ENCODE results near the gene SRD5A1.
"Not testable (repeated sequence)": the region's sequence is repeated elsewhere in the genome, so short reads cannot be mapped to it uniquely, and the experiment has no call there.

Gene SRD5A1

DNA sequence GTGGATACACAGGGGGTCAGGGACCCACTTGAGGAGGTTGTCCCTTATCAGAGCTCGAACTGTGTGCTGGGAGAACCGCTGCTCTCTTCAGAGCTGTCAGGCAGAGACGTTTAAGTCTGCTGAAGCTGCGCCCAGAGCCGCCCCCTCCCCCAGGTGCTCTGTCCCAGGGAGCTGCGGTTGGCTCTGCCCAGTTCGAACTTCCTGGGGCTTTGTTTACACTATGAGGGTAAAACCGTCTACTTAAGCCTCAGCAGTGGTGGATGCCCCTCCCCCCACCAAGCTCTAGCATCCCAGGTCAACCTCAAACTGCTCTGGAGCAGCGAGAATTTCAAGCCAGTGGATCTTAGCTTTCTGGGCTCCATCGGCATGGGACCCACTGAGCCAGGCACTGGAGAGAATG, 15.9 kb downstream of the SRD5A1 start:
- no peak for DNase-seq

- DNase-seq: no peak
Observed at GRCh38 chr5:6649681-6650080, 16.4 kb downstream of the SRD5A1 start.

- no peak for DNase-seq
Observed at GRCh38 chr5:6652025-6652424, 18.8 kb downstream of the SRD5A1 start.

GRCh38 chr5:6655432-6655831, 22.2 kb downstream of the SRD5A1 start:
- DNase-seq: no peak

GRCh38 chr5:6656680-6657079, 23.4 kb downstream of the SRD5A1 start:
- DNase-seq: no peak

- no peak for DNase-seq
Observed at GRCh38 chr5:6659941-6660684, 26.9 kb downstream of the SRD5A1 start.

- no peak for DNase-seq
Observed at GRCh38 chr5:6660688-6661087, 27.4 kb downstream of the SRD5A1 start.

GRCh38 chr5:6666762-6667161, 33.5 kb downstream of the SRD5A1 start:
- DNase-seq: no peak

- DNase-seq: no peak
Observed at GRCh38 chr5:6667648-6668047, 34.4 kb downstream of the SRD5A1 start.

DNA sequence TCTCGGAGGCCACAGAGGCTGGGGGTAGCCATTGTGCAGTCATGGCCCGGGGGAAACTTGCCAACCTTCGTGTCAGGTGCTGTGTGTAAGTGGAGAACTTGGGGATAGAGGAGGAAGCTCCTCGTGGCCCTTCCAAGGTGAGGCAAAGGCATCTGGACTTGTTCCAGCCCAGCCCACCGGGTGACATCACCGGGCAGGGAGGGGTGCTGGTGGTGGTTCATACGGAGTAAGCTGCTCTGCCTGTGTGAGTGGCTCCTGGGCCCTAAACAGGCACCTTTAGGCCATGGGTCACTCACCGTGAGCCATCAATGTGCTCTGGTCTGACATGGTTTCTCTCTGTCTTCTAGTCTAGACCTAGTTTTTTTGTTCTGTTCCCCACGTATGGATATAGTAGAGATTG, 35.5 kb downstream of the SRD5A1 start:
- not testable (repeated sequence) for DNase-seq

GRCh38 chr5:6673031-6673430, 39.8 kb downstream of the SRD5A1 start:
- no peak for DNase-seq

GRCh38 chr5:6673963-6674362, 40.7 kb downstream of the SRD5A1 start:
- no peak for DNase-seq

- no peak for DNase-seq
Observed at GRCh38 chr5:6674421-6674820, 41.2 kb downstream of the SRD5A1 start.

DNA sequence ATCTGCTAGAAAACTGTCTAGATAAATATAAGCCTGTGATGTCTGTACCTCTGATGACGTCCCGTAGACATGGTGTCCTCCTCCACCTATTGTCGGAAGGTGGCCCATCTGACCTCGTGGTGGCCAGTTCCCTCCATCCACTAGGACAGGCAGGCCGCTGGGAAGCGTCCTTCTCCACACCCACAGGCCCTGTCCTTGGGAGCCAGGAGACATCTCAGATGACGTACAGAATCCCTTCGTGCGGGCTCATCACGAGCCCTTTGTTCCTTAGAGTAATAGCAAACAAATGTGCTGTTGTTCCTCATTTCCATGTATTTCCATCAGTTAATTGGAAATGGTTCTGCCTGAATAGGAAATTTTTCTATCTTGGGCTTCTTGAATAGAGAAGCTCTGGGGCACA, 41.6 kb downstream of the SRD5A1 start:
- no peak for DNase-seq

- no peak for DNase-seq
Observed at GRCh38 chr5:6675784-6676491, 42.7 kb downstream of the SRD5A1 start.

DNA sequence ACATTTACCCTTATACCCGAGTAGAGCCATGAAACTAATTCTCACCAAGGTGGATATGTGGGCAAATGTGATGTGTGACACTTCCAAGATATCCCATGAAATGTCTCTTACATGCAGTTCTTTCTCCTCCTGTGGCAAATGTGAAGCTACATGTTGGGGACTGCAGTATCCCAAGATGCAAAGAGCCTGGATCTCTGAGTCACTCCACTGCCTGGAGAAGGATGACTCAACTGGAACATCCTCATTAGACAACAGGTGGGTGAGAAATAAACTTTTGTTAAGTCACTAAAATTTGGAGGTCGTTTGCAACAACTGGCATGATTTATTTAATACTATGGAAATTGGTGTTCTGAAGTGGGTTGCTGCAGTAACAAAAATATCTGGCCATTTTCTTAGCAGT, 43.5 kb downstream of the SRD5A1 start:
- no peak for DNase-seq

DNA sequence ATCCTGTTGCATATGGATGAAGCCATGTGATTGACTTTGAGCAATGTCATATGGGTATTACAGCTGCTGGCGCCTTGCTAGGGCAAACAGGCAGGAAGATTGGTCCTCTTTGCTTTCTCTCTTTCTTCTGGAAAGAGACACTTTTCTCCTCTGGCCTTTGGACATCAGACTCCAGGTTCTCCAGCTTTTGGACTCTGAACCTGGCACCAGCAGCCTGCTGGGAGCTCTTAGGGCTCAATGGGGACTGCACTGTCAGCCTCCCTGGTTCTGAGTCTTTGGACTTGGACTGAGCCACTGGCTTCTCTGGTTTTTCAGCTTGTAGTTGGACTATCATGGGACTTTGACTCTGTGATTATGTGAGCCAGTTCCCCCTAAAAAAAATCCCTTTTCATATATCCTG, 45.1 kb downstream of the SRD5A1 start:
- no peak for DNase-seq

- DNase-seq: no peak
Observed at GRCh38 chr5:6680922-6681321, 47.7 kb downstream of the SRD5A1 start.

DNA sequence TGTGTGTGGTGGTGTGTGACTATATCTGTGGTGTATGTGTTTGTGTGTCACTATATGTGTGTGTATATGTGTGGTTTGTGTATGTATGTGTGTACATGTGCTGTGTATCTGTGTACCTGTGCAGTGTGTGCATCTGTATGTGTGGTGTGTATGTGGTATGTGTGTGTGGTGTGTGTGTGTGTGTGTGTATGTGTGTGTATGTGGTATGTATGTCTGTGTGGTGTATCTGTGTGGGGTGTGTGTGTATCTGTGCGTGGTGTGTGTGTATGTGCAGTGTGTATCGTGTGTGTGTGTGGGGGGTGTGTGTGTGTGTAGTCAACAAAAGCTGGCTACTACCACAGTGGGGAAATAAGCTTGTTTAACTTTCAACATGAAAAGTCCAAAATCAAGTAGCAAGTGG, 48.4 kb downstream of the SRD5A1 start:
- no peak for DNase-seq

GRCh38 chr5:6682239-6682638, 49.0 kb downstream of the SRD5A1 start:
- DNase-seq: no peak

DNA sequence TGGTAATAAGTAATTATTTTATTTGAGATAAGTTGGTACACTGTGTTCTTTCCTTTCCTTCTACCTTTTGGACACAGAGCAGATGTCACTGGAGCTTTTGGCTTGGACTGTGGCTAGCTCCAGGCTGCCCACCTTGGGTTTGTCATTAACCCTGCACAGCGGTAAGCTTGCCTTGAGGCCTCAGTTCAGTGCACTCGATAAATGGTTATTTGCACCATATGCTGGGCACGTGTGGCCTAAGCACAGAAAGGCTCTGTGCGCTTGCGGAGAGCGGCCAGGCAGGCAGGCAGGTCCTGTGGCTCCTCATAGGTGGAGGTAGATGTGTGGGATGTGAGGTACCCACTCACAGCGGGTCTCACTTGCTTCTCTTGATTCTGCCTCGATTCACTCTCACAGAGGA, 50.0 kb downstream of the SRD5A1 start:
- no peak for DNase-seq

GRCh38 chr5:6684075-6684474, 50.8 kb downstream of the SRD5A1 start:
- no peak for DNase-seq

DNA sequence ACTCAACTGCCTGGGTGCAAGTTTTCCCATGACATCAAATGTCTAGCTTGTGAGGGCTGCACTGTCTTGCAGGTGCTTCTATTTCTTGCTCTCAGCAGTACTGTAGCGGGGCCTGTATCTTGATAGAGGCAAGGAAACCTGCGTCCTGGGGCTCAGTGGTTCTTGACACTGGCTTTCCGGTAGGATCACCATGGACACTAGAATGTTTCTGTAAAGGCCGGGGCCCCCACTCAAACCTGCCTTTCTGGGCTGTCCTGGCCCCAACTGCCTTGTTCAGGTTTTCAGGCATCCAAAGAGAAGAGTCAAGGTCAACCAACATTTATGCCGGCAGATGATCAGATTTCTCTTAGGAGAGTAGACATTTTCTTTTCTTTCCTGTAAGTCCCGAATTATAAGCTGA, 53.3 kb downstream of the SRD5A1 start:
- DNase-seq: no peak

DNA sequence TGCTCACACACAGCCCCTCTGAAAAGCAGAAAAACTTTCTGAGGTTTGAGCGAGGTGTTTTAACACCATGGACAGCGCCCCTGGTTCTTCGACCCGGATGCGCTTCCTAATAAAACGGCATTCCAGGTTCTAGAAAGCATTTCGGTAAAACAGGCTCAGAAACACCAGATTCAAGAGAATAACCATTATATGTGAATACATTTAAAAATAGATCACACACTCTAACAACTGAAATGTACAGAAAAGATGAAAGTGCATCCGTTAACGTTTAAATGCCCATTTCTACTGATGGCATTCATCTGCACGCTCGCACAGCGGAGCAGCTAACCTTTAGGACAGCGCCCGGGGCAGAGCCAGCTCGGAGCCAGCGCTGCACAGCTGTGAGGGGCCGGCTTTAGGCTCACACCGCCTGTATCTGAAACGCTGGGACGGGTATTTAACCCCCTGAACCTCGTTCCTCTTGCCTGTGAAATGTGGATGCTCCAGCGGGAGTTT, 53.7 kb downstream of the SRD5A1 start:
- no peak for DNase-seq

- DNase-seq: no peak
Observed at GRCh38 chr5:6687505-6687904, 54.3 kb downstream of the SRD5A1 start.
